Glutamatergic neuron (in vitro differentiated cells): ENCODE data around the gene CADM3. TPM values are rescaled to one million over a fixed set of nuclear protein-coding genes. Genes with fewer than 3 reads are reported as not detected.

Source experiments
- DNase-seq: peaks from one replicate; pipeline ENCODE4 v3.0.0; 2022
- H3K27ac Mint-ChIP-seq: one replicate; pipeline ENCODE4 v1.8.0; 2020; ENCODE audit warnings: mild to moderate bottlenecking, mixed read lengths, inconsistent platforms; ENCODE audit not compliant: unreplicated experiment
- H3K27me3 Mint-ChIP-seq: one replicate; pipeline ENCODE4 v1.8.0; 2020; ENCODE audit warnings: mild to moderate bottlenecking, moderate library complexity, mixed read lengths, inconsistent platforms; ENCODE audit not compliant: unreplicated experiment
- H3K36me3 Mint-ChIP-seq: one replicate; pipeline ENCODE4 v1.8.0; 2020; ENCODE audit warnings: mild to moderate bottlenecking, mixed read lengths, inconsistent platforms; ENCODE audit not compliant: unreplicated experiment
- H3K4me1 Mint-ChIP-seq: one replicate; pipeline ENCODE4 v1.8.0; 2020; ENCODE audit warnings: mild to moderate bottlenecking, low read depth, mixed read lengths, inconsistent platforms; ENCODE audit not compliant: unreplicated experiment
- H3K4me3 Mint-ChIP-seq: one replicate; pipeline ENCODE4 v1.8.0; 2020; ENCODE audit warnings: mild to moderate bottlenecking, mixed read lengths, inconsistent platforms; ENCODE audit not compliant: unreplicated experiment
- H3K9me3 Mint-ChIP-seq: one replicate; pipeline ENCODE4 v1.8.0; 2020; ENCODE audit warnings: mild to moderate bottlenecking, moderate library complexity, mixed read lengths, inconsistent platforms; ENCODE audit not compliant: unreplicated experiment
- total RNA-seq: library from RNA; stranded (reverse); fragmentation: NEBNext Ultra II Directional; extraction: Animal tissue kit (Norgen Biotek cat#: 25700); gene quantifications from one replicate; pipeline ENCODE4 v1.2.1, GENCODE V29; 2021; ENCODE audit not compliant: unreplicated experiment
- TF ChIP-seq, protein P1 (sequence below): fragments of 200-600 bp; sonication (generic); IDR thresholded peaks from one replicate; pipeline ENCODE4 v1.5.0; 2021; ENCODE audit not compliant: partially characterized antibody, unreplicated experiment

The CADM3 gene
- total RNA-seq, 1 donor from 2014 or later, result 165 TPM

DNA sequence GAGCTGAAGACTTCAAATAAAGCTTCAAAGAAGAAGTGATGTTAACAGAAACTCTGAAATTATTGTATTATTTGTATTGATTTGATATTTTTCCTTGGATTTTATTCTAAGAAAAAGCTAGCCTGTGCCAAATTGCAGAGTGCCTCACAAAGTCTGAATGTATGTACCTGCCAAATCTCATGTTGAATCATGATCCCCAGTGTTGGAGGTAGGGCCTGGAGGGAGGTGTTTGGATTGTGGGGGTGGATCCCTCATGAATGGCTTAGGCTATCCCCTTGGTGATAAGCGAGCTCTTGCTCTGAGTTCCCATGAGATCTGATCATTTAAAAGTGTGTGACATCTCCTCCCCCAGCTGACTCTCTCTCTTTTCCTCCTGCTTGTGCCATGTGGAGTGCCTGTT, 76.9 kb downstream of the CADM3 start:
- Mint-ChIP-seq H3K27ac (no peak overlapping the region), H3K9me3 (peaks cover 1% of the 10 kb centered on the region), H3K4me1 (peaks cover 2% of the 10 kb centered on the region), H3K4me3 (no peak overlapping the region), H3K36me3 (peaks cover 14% of the 10 kb centered on the region), H3K27me3 (no peaks in the 10 kb centered on the region)
- TF ChIP-seq, protein P1, sequence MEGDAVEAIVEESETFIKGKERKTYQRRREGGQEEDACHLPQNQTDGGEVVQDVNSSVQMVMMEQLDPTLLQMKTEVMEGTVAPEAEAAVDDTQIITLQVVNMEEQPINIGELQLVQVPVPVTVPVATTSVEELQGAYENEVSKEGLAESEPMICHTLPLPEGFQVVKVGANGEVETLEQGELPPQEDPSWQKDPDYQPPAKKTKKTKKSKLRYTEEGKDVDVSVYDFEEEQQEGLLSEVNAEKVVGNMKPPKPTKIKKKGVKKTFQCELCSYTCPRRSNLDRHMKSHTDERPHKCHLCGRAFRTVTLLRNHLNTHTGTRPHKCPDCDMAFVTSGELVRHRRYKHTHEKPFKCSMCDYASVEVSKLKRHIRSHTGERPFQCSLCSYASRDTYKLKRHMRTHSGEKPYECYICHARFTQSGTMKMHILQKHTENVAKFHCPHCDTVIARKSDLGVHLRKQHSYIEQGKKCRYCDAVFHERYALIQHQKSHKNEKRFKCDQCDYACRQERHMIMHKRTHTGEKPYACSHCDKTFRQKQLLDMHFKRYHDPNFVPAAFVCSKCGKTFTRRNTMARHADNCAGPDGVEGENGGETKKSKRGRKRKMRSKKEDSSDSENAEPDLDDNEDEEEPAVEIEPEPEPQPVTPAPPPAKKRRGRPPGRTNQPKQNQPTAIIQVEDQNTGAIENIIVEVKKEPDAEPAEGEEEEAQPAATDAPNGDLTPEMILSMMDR, result no peak
- no peak for DNase-seq

DNA sequence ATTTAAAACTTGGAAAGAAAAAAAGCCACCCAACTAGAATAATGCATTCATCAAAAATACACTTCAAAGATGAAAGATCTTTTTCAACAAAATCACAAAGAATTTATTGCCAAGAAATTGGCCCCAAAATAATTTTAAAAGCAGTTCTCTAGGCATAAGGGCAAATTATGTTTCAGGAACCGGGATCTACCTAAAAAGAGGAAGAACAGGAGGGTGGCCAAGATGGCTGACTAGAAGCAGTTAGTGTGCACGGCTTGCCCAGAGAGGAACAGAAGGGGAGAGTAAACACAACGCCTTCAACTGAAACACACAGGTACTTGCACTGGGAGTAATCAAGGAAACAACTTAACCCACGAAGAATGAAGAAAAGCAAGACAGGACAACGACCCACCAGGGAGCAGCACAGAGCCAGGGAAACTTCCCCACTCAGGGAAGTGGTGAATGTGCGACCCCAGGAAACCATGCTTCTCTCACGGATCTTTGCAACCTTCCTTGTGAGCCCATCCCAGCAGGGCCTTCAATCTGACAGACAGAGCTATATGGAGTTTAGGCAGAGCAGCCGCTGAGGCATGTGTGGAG, 79.3 kb downstream of the CADM3 start:
- Mint-ChIP-seq H3K36me3 (peaks cover 21% of the 10 kb centered on the region), H3K9me3 (peaks cover 1% of the 10 kb centered on the region), H3K4me1 (peaks cover 2% of the 10 kb centered on the region), H3K27me3 (no peaks in the 10 kb centered on the region), H3K4me3 (no peak overlapping the region), H3K27ac (no peak overlapping the region)
- no peak for DNase-seq
- TF ChIP-seq, protein P1, result no peak

Other genes starting within 250 kb of the CADM3 start
- not detected for gene PYHIN1, start 240.1 kb upstream of the CADM3 start, total RNA-seq
- 0.86 TPM for gene IFI16, start 161.7 kb upstream of the CADM3 start, total RNA-seq
- gene AIM2, start 94.8 kb upstream of the CADM3 start, total RNA-seq, result 5.3 TPM
- gene ACKR1, start 33.3 kb downstream of the CADM3 start, total RNA-seq, result 13.5 TPM
- gene FCER1A, start 130.7 kb downstream of the CADM3 start, total RNA-seq, result not detected